ENCODE measurements around the gene ATXN1.
"Not testable (repeated sequence)": the region's sequence is repeated elsewhere in the genome, so short reads cannot be mapped to it uniquely, and the experiment has no call there.

Gene ATXN1

DNA sequence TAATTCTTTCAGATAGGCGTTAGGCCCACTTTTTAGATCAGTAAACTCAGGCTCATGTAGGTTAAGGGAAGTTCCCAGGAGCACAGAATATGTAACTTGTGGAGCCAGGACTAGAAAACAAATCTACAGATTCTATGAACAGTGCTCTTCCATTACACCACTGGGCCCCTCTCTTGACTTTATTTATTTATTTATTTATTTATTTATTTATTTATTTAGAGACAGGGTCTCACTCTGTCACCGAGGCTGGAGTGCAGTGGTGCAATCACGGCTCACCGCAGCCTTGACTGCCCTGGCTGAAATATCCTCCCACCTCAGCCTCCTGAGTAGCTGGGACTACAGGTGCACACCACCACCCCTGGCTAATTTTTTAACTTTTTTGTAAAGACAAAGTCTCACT lies 382.9 kb downstream of the ATXN1 start:
- not testable (repeated sequence) for DNase-seq (ENCODE audit: low spot score)

GRCh38 chr6:16377470-16377869 lies 383.8 kb downstream of the ATXN1 start:
- DNase-seq (ENCODE audit: low spot score): no peak

- no peak for DNase-seq (ENCODE audit: low spot score)
Observed at GRCh38 chr6:16375843-16376242, 385.4 kb downstream of the ATXN1 start.

DNA sequence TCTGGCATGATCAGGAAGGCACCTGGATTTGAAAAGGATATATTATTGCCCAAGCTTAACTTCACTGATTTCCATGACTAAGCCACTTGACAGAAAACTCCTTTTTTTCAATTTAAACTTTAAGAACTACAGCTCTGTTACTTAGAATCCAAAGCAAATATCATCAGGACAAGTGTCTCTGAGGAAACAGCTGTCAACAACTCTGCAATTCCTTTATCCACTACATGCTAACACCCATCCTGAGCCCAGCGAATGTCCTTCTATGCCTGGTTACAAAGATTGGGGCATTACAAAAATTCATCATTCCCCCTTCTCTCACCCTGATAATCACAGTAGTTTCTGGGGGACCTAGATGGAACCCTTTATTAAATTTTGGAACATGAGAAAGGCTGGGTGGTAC lies 386.1 kb downstream of the ATXN1 start:
- DNase-seq (ENCODE audit: low spot score): no peak

DNA sequence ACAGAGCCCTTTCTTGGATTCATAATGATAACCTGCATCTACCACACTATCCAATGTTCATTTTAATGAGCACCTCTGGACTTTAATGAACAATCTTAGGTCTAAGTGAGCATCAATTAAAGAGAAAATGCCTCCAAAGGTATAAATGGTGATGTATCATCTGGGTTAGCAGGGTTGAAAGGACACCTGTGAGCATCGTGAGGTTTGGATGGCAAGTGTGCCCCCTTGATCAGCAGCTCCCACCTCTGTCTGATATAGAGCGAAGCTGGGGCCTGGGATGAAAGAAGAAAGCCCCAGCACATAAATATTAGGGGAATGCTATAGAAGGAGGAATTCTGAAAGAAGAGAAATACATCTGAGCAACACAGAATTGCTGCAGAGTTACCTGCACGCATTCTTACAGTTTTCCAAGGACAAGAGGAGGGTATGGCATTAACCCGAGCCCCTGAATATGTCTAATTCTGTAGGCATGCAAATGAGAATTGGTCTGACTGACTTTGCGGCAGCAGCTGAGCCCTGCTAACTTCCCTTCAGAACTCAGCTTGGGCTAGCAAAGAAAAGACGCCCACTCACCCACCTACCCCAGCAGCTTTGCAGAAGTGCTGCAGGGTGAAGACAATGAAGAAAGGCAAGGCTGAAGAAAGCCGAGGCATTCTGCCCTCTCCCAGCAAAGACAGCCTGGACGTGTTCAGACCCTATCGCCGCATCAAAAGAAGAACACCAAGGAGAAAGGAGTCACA lies 386.6 kb downstream of the ATXN1 start:
- DNase-seq (ENCODE audit: low spot score): peak; percentile 25

GRCh38 chr6:16374016-16374415 lies 387.2 kb downstream of the ATXN1 start:
- no peak for DNase-seq (ENCODE audit: low spot score)

GRCh38 chr6:16372029-16372776 lies 389.1 kb downstream of the ATXN1 start:
- DNase-seq (ENCODE audit: low spot score): no peak

GRCh38 chr6:16371401-16371800 lies 389.9 kb downstream of the ATXN1 start:
- no peak for DNase-seq (ENCODE audit: low spot score)

DNA sequence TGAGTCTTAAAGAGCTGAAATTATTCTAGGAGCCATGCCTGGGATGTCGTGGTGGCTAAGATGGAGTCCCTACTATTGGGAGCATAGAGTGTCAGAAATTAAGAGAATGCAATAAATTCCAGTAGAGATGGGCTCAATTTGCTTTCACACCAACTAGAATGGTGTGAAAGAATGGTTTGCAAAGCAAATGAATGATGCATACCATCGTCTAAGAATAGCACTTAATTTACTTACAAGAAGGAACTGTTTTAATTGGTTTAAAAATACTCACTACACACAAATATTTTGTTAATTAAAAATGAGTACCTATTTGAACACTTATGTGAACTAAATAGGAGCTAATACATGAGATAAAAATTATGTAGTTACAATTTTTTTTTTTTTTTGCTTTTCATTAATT lies 390.3 kb downstream of the ATXN1 start:
- no peak for DNase-seq (ENCODE audit: low spot score)

DNA sequence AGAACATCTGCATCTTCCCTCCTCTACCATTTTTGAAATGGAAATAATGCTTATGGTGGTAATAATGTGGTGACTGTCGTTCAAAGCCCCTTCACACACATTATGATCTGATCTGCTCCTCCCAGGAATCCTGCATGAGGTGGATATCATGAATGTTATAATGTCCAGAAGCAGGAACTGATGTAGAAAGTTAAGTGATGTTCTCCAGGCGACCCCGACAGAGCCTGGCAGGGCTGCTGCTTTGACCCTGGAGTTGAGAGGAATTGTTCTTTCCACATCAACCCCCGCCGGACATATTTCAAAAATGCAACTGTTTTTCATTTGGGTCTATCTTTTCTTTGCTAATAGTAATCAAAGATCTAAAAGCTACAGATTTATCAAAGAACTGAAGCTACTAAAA lies 391.3 kb downstream of the ATXN1 start:
- DNase-seq (ENCODE audit: low spot score): no peak

DNA sequence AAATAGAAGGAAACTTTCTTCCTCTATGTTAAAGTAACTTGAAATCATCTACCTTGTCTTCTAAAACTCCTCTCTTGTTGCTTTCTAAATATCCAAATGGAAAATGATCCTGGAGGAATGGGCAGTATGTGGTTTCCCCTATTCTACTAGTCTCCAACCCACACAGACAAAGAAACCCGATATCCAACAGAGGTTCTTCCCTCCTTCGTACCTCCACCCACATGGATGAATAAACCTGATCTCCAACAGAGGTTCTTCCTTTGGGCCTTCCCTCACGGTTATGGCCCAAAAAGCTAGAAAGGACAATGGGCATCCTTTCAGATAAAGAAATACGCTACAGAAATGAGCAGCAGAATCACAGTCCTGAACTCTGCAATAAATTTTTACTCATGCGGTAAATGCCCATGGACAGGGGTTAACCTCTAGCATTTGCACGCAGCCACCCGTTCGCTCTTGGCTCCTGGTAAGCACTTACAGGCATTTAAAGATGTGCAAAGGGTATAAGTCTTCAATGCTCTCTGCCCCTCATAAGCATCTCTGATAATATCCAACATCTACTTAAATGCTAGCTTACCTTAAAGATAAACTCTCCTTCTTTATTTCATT lies 392.0 kb downstream of the ATXN1 start:
- no peak for DNase-seq (ENCODE audit: low spot score)

DNA sequence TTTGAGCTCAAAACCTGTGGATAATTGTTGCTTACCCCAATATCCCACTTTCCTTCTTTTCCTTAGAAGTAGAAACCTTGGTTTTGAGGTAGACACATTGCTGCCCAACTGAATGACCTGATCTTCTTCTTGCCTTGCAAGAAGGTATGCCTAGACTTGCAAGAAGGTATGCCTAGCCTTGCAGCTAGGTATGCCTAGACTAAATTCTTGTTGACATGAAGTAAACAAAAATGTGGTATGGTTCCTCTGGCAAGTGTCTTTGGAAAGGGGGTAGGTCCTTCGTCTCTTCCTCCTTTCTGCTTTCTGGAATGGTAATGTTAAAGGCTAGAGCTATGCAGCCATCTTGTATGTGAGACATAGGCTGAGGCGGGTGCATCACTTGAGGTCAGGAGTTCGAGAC lies 393.7 kb downstream of the ATXN1 start:
- DNase-seq (ENCODE audit: low spot score): no peak

GRCh38 chr6:16363749-16364148 lies 397.5 kb downstream of the ATXN1 start:
- DNase-seq (ENCODE audit: low spot score): no peak

DNA sequence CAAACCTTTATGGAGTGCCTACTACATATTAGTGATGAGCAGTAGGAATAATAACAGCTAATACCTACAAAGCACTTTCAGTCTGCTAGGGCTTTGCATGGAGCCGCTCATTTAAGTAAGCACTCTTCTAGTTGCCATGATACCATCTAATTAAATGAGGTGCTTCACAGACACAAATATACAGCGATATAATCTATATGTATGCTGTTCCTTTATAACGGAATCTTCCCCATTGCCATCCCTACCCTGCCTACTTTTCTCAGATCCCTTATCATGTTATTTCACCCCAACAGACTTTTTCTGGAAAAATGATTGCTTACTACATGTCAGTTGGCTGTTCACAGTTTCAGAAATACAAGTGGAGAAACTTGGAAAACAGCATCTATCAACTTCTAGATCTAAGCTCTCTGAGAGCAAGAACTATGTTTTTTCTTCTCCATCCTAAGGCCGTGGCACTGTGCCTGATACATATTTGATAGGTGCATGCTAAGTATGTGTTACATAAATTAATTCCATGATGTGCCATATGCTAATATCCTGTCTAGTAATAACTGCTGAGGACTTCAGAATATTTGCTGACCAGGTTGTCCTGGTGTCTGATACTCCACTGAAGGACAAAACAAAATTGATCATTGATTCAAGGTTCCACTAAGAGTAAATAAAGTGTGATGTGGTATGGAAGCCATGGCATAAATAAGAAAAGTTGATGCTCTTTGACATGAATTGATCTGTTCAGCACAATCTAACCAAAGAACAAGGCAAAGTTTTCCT lies 398.3 kb downstream of the ATXN1 start:
- no peak for DNase-seq (ENCODE audit: low spot score)

GRCh38 chr6:16362296-16362695 lies 399.0 kb downstream of the ATXN1 start:
- DNase-seq (ENCODE audit: low spot score): no peak

DNA sequence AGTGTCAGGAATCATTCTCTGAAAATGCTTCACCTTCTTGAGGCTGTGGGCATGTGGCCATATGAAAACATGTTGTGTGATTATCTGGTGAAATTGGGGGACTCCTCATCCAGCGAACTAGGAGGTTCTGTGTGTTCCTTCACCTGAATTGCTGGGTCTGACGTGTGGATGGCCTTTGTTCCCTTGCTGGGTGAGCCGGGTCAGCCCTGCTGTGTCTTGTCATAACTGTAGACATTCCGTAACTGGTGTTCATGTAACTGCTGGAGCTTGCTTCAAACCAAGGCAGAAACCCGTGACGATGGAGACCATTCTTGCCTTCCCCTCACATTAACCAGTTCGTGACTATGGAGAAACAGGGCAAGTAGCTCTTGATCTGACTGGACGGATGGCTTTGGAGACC lies 399.4 kb downstream of the ATXN1 start:
- DNase-seq (ENCODE audit: low spot score): no peak

DNA sequence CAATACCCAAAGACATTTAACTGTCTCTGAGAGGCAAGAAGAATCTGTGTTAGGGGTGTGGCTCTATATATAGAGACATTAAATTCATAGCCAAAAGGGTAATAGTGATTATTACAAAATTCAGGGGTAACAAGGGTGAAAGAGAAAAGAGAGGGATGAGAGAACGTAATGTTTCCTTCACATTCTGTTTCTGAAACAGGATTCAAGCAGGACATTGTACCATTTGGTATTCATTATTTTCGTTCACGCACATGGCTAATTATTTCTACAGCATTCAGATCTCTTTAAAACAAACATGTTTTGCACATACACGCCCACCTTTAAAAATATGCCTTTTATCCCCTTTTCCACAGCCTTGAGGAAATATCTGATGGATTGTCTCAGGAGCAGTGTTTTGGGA lies 400.1 kb downstream of the ATXN1 start:
- no peak for DNase-seq (ENCODE audit: low spot score)

DNA sequence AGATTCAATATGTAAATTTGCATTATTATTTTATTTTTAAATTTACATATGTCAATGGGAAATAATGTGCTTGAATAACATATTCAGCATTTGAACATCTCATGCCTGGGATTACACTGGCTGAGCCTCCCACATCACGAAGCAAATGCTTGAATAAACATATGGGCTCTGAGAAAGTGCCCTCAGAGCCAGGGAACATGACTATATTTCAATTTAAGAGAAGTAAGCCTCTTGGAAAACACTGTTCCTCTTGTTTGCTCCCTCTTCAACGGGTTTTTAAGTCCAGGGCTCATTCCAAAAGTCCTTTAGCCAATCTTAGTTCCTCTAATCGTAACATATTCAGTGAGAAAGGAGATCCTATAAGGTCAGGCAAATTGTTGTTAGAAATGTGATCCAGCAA lies 400.9 kb downstream of the ATXN1 start:
- DNase-seq (ENCODE audit: low spot score): no peak

DNA sequence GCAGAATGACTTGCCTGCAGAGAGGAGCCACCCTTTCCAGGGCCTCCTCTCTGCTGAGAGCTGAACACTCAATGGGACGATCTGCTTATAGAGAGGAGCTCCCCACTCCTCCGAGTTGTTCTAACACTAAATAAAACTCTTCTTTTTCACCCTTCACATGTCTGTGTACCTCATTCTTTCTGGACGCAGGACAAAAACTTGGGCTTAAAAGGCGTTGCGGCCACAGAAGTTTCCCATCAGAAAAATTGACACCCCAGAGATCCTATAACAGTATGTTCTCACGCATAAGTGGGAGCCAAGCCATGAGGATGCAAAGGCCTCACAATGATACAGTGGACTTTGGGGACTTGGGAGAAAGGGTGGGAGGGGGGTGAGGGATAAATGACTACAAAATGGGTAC lies 401.7 kb downstream of the ATXN1 start:
- no peak for DNase-seq (ENCODE audit: low spot score)

DNA sequence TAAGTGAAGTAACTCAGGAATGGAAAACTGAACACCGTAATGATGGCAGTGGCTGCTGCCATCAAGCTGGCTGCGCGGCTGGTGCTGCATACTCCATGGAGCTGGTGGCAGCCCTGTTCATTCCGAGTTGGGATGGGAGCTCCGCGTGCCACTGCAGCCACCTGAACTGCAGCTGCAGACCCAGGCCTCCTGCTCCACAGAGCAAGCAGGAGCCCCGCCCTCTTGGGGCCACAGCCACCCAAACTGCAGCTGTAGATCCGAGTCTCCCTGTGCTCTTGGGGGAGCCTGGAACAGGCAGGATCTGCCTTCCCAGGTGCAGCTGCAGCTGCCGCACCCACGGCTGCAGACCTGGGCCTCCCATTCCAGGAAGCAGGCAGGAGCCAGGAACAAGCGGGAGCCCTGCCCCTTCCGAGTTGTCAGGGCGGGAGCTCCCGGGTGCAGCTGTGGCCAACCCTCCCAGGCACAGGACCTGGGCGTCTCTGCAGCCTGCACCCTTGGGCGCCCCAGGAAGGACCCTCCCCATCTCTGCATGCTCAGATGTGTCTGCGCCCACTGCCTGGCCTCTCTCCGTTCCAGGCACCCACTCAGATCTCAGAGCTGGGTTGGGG lies 402.6 kb downstream of the ATXN1 start:
- DNase-seq (ENCODE audit: low spot score): no peak

DNA sequence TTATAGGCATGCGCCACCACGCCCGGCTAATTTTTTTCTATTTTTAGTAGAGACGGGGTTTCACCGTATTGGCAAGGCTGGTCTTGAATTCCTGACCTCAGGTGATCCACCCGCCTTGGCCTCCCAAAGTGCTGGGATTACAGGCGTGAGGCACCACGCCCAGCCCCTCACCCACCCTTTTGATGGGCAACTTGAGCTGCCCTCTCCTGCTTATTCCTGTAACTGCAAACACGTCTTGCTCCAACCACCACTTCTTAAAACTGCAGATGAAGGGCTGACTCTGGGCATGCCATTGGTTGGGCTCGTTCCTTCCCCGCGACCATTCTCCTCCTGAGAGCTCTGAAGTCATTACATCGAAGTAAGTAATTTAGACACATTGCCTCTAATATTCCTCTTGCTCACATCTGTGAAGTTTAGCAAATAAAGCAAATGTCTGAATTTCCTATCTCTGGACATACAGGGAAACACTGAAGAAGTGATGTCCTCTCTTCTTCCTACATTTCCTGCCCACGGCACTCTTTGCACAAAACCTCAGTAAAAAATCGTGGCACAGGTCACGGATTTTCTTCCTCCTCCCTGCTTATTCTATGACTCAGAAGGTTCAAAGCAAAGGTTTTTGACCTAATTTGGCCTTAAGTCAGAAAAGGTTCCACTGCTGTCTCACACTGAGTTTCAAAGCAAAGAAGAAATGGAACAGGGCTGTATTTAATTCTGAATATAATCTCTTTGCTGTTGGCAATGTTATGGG lies 405.4 kb downstream of the ATXN1 start:
- DNase-seq (ENCODE audit: low spot score): no peak
